Peyer's patch (tissue), 4 donors: ENCODE results near the gene SPHK2.

Source experiments
- CTCF ChIP-seq, 6 experiments: fragments of 450-650 bp in 4 of 6; fragments of 200-600 bp in 2 of 6; sonication (generic) in 1 of 6; IDR thresholded peaks; one replicate each; pipeline ENCODE4 v1.5.1; 2017 to 2019; ENCODE audit warnings: antibody characterized with exemption in 6 of 6, mild to moderate bottlenecking in 3 of 6, moderate library complexity in 1 of 6
- POLR2A ChIP-seq, 2 donors: fragments of 450-650 bp; IDR thresholded peaks; one replicate each; pipeline ENCODE4 v1.5.1; 2017; ENCODE audit warnings: antibody characterized with exemption in 2 of 2, mild to moderate bottlenecking in 2 of 2, moderate library complexity in 2 of 2

- TF ChIP-seq POLR2A (IDR thresholded peaks at IDR 0.05): no peak
- TF ChIP-seq CTCF (IDR thresholded peaks at IDR 0.05): no peak
These were observed 22.5 kb downstream of the SPHK2 start for GRCh38 chr19:48641850-48642249.
